ENCODE results near the gene SANBR. TPM values are rescaled to one million over a fixed set of nuclear protein-coding genes. Genes with fewer than 3 reads are reported as not detected.

SANBR gene
- total and polyA plus RNA-seq, 2 of the 13 experiments (the other 11 are each of a cell fraction or from before 2014, with no cell fraction given), result 9.8 to 20.9 TPM

GRCh38 chr2:61017556-61018317 is 47.9 kb upstream of the SANBR start, which contains the start of the genes PEX13 and PUS10 (continued):
- TF ChIP-seq ZBTB33 (CRISPR knock-in tag; IDR thresholded peaks at IDR 0.05) (peak; percentile 79), SUZ12 (IDR thresholded peaks at IDR 0.05; ENCODE audit: low read depth, low read length) (no peak), ZNF7 (CRISPR knock-in tag; IDR thresholded peaks at IDR 0.05) (no peak), NFAT5 (CRISPR knock-in tag; IDR thresholded peaks at IDR 0.05) (0 out of 2 replicates have a peak, but pooled peaks have one; percentile 2), IKZF1 (IDR thresholded peaks at IDR 0.05) (no peak), SPEN (CRISPR knock-in tag; IDR thresholded peaks at IDR 0.05; ENCODE audit: low read depth) (peak; percentile 76; the same call in 1 of the 2 replicates), ZNF543 (CRISPR knock-in tag; IDR thresholded peaks at IDR 0.05) (no peak; the same call in none of the 2 replicates), STAT6 (CRISPR knock-in tag; IDR thresholded peaks at IDR 0.05; ENCODE audit: borderline replicate concordance) (0 out of 2 replicates have a peak, but pooled peaks have one; percentile 87), ZNF281 (CRISPR knock-in tag; IDR thresholded peaks at IDR 0.05; ENCODE audit: borderline replicate concordance) (peak; percentile 70), MEIS2 (CRISPR knock-in tag; IDR thresholded peaks at IDR 0.05) (peak; percentile 86; the same call in 1 of the 2 replicates), ZNF567 (CRISPR knock-in tag; IDR thresholded peaks at IDR 0.05; ENCODE audit: borderline replicate concordance) (no peak), SALL1 (CRISPR knock-in tag; IDR thresholded peaks at IDR 0.05) (peak; percentile 92), ZNF678 (CRISPR knock-in tag; IDR thresholded peaks at IDR 0.05) (no peak), MLX (CRISPR knock-in tag; IDR thresholded peaks at IDR 0.05) (0 out of 2 replicates have a peak, but pooled peaks have one; percentile 71), ZBTB3 (CRISPR knock-in tag; IDR thresholded peaks at IDR 0.05; ENCODE audit: borderline replicate concordance, low read depth) (peak; percentile 89; the same call in 1 of the 2 replicates)
